Lower lobe of right lung (tissue), 2 donors: ENCODE data around the gene ASZ1. TPM values are rescaled to one million over a fixed set of nuclear protein-coding genes. Genes with fewer than 3 reads are reported as not detected.

Experiments used
- ATAC-seq, 2 donors: fragments of 200-7000 bp; cut with Tn5 transposase; one replicate each; pipeline ENCODE4 v1.9.1; 2020 to 2022; ENCODE audit warnings: mild to moderate bottlenecking in 2 of 2, moderate library complexity in 2 of 2
- DNase-seq: peaks from one replicate; pipeline ENCODE4 v3.0.0-alpha.2; 2020
- H3K27ac ChIP-seq: fragments of 200-600 bp; one replicate; pipeline ENCODE4 v1.8.0; 2022
- H3K27me3 ChIP-seq: fragments of 200-600 bp; one replicate; pipeline ENCODE4 v1.8.0; 2022; ENCODE audit warnings: low read depth
- H3K36me3 ChIP-seq: fragments of 200-600 bp; one replicate; pipeline ENCODE4 v1.8.0; 2022; ENCODE audit warnings: mild to moderate bottlenecking
- H3K4me1 ChIP-seq: fragments of 200-600 bp; one replicate; pipeline ENCODE4 v1.8.0; 2022
- H3K4me3 ChIP-seq: fragments of 200-600 bp; one replicate; pipeline ENCODE4 v1.8.0; 2022; ENCODE audit warnings: mild to moderate bottlenecking
- H3K9me3 ChIP-seq: fragments of 200-600 bp; one replicate; pipeline ENCODE4 v1.8.0; 2022
- intact Hi-C: fragments of 100-400 bp; cut with DNase I; formaldehyde crosslinking; loops from one replicate; pipeline ENCODE4 v1.11.0; 2022
- total RNA-seq: library from RNA; stranded (reverse); fragmentation: NEBNext Ultra II Directional; extraction: Animal tissue kit (Norgen Biotek cat#: 25700); gene quantifications from one replicate; pipeline ENCODE4 v1.2.1, GENCODE V29; 2021
- TF ChIP-seq, protein P1 (sequence below): fragments of 200-600 bp; IDR thresholded peaks from one replicate; pipeline ENCODE4 v1.8.0; 2022; ENCODE audit warnings: antibody characterized with exemption, mild to moderate bottlenecking
- donor health status: DM: no; HTN: yes; CAD: no; lungs with severe emphysema.

Gene ASZ1
- total RNA-seq, 1 donor from 2014 or later, result not detected

DNA sequence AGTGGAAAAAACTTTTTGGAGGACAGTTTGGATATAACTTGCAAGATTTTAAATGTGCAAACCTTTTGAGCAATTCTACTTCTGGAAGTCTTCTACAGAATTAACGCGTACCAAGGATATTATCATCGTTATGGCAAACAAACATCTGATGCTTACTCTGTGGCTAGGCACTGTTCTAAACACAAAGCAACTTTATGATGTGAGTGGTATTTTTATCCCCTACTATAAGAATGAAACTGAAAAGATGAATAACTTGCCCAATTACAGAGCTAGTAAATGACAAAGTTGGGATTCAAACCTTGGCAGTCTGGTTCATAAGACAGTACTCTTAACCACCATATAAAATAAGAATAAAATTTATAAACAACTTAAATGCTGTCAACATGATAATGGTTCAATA is 15.8 kb downstream of the ASZ1 start:
- Histone ChIP-seq H3K4me1 (no peaks in the 10 kb centered on the region), H3K36me3 (no peaks in the 10 kb centered on the region), H3K4me3 (no peak overlapping the region), H3K9me3 (no peaks in the 10 kb centered on the region), H3K27me3 (no peaks in the 10 kb centered on the region), H3K27ac (no peak overlapping the region)
- TF ChIP-seq, protein P1, sequence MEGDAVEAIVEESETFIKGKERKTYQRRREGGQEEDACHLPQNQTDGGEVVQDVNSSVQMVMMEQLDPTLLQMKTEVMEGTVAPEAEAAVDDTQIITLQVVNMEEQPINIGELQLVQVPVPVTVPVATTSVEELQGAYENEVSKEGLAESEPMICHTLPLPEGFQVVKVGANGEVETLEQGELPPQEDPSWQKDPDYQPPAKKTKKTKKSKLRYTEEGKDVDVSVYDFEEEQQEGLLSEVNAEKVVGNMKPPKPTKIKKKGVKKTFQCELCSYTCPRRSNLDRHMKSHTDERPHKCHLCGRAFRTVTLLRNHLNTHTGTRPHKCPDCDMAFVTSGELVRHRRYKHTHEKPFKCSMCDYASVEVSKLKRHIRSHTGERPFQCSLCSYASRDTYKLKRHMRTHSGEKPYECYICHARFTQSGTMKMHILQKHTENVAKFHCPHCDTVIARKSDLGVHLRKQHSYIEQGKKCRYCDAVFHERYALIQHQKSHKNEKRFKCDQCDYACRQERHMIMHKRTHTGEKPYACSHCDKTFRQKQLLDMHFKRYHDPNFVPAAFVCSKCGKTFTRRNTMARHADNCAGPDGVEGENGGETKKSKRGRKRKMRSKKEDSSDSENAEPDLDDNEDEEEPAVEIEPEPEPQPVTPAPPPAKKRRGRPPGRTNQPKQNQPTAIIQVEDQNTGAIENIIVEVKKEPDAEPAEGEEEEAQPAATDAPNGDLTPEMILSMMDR, result no peak
- no peak for ATAC-seq
- DNase-seq, result no peak
- intact Hi-C loops, result no loop called here

DNA sequence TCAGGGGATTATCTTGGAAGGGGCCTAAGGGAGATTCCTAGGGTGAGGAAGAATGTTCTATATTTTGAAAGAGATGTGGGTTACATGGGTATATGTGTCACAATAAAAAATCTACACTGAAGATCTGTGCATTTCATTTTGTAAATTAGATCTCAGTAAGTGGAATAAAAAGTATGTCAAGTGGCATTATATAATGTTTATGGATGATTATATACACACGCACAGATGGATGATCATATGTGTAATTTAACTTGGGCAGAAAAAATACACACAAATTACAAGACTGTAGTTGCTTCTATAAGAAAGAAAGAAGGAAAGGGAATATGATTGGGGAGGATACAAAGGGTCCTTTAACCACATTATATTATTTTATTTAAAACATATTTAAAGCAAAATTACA is 18.5 kb downstream of the ASZ1 start:
- Histone ChIP-seq H3K27ac (no peak overlapping the region), H3K9me3 (no peaks in the 10 kb centered on the region), H3K4me1 (no peaks in the 10 kb centered on the region), H3K4me3 (no peak overlapping the region), H3K27me3 (no peaks in the 10 kb centered on the region), H3K36me3 (no peaks in the 10 kb centered on the region)
- ATAC-seq, result no peak
- no peak for DNase-seq
- intact Hi-C loops, result no loop called here
- TF ChIP-seq, protein P1, result no peak

DNA sequence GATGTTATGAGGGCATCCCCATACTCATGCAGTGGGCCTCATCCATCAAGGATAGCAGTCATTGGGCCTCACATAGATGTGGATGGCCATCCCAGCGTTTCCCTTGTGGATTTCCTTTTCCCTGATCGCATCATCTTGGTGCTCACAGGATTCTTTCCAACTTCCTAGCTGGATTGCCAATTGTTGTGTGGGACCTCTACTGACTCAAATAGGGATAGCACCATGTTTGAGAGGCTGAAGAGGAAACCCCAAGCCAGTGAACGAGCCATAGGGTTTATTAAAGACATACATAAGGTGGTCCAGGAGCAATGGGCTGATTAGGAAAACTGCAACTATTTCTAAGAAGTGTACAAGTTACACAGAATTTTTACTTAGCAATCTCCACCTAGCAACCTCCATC is 21.8 kb downstream of the ASZ1 start:
- no peak overlapping the region for H3K4me3 ChIP-seq
- DNase-seq (no peak), ATAC-seq (no peak)
- H3K36me3 ChIP-seq, result no peaks in the 10 kb centered on the region
- TF ChIP-seq, protein P1, result no peak
- no peak overlapping the region for H3K27ac ChIP-seq
- H3K4me1 ChIP-seq, result no peaks in the 10 kb centered on the region
- H3K27me3 ChIP-seq, result no peaks in the 10 kb centered on the region
- H3K9me3 ChIP-seq, result no peaks in the 10 kb centered on the region
- intact Hi-C loops, result no loop called here

DNA sequence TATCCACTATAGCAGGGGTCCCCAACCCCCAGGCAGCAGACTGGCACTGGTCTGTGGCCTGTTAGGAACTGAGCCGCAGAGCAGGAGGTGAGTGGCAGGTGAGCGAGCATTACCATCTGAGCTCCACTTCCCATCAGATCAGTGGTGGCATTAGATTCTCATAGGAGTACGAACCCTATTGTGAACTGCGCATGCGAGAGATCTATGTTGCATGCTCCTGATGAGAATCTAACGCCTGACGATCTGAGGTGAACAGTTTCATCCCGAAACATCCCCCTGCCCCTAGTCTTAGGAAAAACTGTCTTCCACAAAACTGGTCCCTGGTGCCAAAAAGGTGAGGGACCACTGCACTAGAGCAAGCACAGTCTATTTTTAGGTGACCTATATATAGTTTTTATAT is 23.6 kb downstream of the ASZ1 start:
- Histone ChIP-seq H3K9me3 (no peaks in the 10 kb centered on the region), H3K27ac (no peak overlapping the region), H3K36me3 (no peaks in the 10 kb centered on the region), H3K4me1 (no peaks in the 10 kb centered on the region), H3K4me3 (no peak overlapping the region), H3K27me3 (no peaks in the 10 kb centered on the region)
- TF ChIP-seq, protein P1, result no peak
- ATAC-seq (no peak), DNase-seq (no peak)
- intact Hi-C loops, result no loop called here

DNA sequence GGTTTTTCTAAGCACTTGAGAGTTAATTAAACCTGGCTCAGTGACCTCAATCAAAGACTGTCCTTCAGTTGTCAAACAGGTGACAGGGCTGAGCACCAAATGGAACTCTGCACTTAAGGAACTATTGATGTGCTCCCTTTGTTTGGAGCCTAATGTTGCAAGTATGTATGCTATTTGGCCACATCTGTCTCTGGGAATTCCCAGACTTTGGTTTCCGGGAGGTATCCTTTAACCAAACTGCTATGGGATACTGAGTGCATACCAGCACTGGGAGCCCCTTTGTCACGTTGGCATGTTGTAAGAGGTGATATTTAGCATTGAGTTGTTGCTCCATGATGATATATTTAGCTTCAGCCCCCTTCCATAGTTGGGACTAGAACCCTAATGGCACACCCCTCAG is 25.2 kb downstream of the ASZ1 start:
- ATAC-seq (no peak), DNase-seq (no peak)
- H3K4me3 ChIP-seq, result no peak overlapping the region
- no peaks in the 10 kb centered on the region for H3K9me3 ChIP-seq
- H3K4me1 ChIP-seq, result no peaks in the 10 kb centered on the region
- intact Hi-C loops, result no loop called here
- TF ChIP-seq, protein P1, result no peak
- H3K27me3 ChIP-seq, result no peaks in the 10 kb centered on the region
- no peak overlapping the region for H3K27ac ChIP-seq
- no peaks in the 10 kb centered on the region for H3K36me3 ChIP-seq
